GM08714 (cell line): ENCODE results near the gene DLX1.

ENCODE experiments used
- H3K4me3 ChIP-seq: fragments of 200-500 bp; sonication (Bioruptor generic); 2 replicates; pipeline ENCODE4 v1.5.1; 2014; ENCODE audit warnings: mild to moderate bottlenecking, low read length, inconsistent platforms
- ZNF274 ChIP-seq: IDR thresholded peaks from 2 replicates; pipeline ENCODE4 v1.6.1; 2012; ENCODE audit warnings: mild to moderate bottlenecking, low read depth, low read length

DLX1 gene

DNA sequence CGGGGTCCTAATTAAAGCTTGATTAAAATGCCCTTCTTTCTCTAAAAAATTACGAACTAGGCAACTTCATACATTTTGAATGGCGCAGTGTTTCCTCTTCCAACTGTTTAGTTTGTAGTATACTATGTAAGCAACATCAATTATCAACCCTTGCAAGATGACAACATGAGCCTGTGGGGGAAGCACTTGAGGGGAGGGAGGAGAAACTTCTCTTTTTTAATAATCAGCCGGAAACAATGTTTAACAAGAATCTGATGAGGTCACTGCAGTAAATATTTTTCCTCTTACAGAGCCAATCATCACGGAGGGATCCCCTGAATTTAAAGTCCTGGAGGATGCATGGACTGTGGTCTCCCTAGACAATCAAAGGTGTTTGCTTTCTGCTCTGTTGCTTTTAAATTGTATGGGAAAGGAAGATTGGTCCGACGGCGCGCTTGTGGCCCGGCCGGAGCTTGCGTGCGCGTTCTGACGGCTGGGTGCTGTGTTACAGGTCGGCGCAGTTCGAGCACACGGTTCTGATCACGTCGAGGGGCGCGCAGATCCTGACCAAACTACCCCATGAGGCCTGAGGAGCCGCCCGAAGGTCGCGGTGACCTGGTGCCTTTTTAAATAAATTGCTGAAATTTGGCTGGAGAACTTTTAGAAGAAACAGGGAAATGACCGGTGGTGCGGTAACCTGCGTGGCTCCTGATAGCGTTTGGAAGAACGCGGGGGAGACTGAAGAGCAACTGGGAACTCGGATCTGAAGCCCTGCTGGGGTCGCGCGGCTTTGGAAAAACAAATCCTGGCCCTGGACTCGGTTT, 5.3 kb upstream of the DLX1 start:
- TF ChIP-seq ZNF274 = no peak
- H3K4me3 ChIP-seq = no peak overlapping the region

DNA sequence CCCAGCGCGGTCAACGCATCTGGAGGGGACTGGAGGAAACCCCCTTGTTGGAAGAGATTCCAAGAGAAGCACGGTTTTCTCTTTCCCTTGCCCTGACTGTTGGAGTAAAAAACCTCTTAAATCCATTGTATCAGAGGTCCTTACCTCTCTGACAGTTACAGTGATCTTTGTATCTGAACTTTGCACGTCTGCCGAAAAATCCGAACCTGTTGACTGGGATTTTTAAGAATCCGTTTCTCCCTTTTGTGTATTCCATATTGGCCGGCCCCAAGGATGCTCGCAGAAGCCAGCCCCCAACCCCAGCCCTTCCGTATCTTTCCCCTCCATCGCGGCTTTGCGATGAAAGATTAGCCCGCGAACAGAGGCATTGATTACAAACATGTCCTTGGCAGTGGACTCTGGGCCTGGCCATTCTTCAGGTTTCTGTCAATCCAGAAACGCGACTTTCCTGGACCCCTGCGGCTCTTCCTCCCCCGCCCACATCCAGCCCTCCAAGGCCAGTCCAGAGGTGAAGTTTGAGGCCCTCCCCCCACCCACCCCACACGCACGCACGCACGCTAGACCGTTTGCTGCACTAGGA, 4.6 kb upstream of the DLX1 start:
- no peak for TF ChIP-seq ZNF274

DNA sequence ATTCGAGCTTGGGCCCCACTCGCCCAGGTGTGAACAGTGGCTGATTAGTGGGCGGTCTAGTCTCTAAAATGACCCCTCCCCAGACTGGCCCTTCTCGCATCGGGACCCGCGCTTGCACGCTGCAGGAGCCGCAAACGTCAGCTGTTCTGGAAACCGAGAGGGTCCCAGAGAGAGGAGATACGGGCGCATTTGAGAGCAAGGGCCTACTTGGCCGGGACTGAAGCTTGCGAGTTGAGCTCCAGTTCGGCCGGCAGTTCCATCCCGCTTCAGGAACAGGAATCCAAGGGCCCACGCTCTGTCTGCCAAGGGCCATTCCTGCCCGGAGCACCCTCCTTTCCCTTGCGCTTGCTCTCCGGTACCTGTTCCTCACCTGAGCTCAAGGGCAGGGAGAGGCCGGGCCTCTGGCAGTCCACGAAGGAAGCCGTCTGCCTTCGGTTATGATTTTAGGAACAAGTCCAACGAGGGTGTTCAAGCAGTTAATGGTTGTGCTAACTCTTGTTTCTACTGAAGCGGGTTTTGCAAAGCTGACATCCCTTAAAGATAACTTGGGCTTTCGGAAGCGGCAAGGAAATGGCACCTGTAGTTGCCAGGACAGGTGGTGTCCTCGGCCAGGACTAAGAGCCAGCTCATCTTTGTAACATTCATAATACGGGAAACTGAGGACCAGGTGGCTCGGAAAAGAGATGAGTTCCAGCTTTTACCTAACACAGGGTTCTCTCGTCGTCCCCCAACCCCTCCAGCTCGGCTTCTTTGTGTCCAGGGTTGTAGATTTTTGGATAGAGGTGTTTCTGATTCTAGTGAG, 3.9 kb upstream of the DLX1 start:
- no peak for TF ChIP-seq ZNF274
- no peak overlapping the region for H3K4me3 ChIP-seq

More for the DNA sequence above, 4.6 kb upstream of the DLX1 start:
- no peak overlapping the region for H3K4me3 ChIP-seq

DNA sequence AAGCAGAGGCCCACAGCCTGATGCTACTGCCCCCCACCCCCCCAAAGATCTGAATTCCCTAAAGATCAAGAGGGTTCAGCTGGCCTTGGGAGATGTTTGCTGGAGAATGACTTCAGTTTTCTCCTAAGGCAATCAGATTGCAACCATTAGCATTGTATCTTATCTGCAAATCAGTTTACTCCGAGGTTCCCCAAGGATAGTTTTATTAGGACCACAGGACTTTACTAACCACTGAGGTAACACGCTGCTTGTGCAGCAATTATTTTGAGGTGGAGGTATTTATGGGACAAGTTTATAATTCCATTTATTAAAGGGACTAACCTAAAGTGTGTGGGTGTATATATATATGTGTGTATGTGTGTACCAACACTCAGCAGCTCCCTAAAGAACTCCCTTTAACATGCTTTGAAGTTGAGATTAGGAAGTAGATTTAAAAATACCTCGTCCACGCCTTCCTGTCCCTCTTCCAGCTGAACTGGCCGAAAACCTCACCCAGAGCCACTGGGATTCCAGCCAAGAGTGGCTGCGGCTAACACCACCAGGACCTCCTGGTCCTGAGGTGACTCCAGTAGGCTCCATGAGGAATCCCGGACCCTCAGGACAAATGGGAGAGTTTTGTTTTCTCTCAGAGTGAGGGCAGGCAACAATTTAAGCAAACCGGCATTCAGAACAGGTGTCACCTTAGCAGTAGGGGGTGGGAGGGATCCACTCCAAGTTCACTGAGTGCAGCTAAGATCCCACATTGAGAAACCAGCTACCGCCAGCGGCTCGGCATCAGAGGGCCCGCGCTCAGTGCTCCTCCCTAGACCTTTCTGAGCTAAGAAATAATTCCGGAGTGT, 3.0 kb upstream of the DLX1 start:
- H3K4me3 ChIP-seq = no peak overlapping the region
- TF ChIP-seq ZNF274 = no peak

DNA sequence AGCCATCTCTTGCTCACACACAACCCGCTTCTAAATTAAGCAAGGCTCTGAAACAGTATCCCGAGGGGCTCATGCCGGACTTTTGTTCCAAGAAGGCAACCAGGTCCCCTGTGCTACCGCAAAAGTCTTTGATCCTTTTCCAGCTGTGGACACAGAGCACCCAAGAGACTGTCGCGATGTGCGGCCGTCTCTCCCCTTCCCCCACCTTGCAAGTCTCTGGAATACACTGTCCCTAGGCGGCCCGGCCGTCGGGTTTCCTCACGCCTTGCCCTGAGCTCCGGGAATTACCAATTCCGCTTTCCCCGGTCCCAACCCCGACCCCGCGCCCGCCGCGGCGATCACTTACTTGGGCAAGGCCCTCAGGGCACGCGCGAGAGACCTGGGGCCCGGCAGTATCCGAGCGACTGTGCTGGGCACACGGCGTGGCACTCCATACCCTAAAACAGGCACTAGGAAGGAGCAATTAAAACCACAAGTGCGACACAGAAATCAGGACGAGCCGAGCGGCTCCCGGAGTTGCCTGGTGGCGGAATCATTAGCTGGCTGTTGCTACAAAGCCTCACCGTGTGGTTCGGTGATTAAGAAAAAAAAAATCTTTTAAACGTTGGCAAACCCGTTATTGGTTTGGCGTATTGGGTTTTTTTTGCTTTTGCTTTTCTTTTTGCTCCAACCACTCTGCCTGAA, 2.2 kb upstream of the DLX1 start:
- H3K4me3 ChIP-seq = peak overlapping the region; percentile 22; the same call in 1 of the 2 replicates
- TF ChIP-seq ZNF274 = no peak

- peak overlapping the region; percentile 22; the same call in 1 of the 2 replicates for H3K4me3 ChIP-seq
- no peak for TF ChIP-seq ZNF274
Observed at GRCh38 chr2:172083628-172084394, 1.5 kb upstream of the DLX1 start.

GRCh38 chr2:172084395-172084644, 987 bp upstream of the DLX1 start:
- peak overlapping the region; percentile 53; the same call in 1 of the 2 replicates for H3K4me3 ChIP-seq

DNA sequence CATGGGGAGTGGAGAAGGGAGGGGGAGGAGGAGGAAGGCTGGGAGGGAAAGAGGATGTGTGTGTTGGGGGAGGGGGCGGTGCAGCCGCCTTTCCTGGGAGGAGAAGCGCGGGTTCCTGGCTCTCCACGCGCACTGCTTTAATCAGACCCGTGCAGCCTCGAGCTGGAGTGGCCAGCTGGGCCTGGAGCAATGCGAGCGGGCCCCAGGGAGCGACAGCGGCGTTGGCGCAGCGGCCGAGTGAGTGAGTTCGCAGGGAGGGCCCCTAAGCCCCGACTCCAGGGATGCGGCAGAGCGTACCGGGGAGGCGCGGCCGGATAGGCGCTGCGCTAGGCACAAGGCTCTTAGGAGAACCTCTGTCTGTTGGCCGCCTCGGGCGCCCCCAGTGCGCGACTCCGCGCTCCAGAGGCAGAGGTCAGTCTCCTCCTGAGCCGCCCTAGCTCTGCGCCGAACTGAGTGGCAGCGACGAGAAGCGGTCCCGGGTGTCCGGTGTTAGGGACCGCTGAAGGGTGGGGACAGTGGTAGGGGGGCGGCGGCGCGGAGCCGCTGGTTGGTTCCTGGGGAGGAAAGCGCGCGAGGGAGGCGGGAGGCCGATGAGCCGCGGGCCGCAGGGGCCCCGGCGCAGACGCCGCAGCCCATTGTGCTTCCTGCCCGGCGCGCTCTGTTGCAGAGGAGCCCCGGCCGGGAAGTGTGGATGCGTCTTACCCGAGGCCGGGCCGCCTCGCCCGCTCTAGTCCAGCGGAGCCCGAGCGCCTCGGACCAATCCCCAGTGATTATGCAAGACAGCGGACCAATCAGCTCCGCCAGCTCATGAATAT, 455 bp upstream of the DLX1 start:
- no peak for TF ChIP-seq ZNF274
- peak overlapping the region; percentile 53; the same call in 1 of the 2 replicates for H3K4me3 ChIP-seq

More at GRCh38 chr2:172084395-172084644, 987 bp upstream of the DLX1 start:
- no peak for TF ChIP-seq ZNF274

DNA sequence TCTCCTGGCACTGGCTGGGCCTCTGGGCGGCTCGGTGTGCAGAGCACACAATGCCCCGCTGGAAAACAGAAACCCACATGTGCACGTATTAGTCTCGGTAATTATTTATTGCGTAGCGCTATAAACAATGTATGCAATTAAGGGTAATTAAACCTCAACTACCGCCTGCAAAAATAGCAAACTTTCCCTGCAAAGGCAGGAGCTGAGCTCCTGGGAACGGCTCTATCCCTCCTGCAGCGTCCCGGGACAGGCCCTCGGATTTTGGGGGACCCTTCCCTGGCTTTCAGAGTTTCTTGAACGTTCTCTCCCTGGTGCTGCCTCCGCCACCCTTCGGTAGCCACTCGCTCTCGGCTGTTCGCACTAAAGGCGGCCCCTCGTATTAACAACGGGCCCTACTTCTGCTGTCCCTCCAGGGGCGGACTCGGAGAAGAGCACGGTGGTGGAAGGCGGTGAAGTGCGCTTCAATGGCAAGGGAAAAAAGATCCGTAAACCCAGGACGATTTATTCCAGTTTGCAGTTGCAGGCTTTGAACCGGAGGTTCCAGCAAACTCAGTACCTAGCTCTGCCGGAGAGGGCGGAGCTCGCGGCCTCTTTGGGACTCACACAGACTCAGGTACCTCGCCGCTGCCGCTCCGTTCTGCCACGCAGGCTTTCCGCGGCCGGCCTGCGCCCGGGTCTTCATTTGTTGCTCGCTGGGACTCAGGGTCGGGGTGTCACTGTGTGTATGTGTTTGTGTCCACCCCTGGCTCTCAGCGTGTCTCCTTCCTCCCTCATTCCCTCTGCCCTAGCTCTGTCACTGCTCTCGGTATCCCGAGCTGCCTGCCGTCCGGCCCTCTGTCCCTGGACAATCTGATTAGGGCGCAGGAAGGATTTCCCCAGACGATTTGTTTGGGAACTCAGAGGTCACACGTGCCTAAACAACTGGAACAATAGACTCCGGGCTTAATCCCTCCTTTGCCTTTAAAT, 1.2 kb downstream of the DLX1 start:
- H3K4me3 ChIP-seq = peak overlapping the region; percentile 53; the same call in 1 of the 2 replicates
- no peak for TF ChIP-seq ZNF274

GRCh38 chr2:172087207-172087779, 2.0 kb downstream of the DLX1 start:
- H3K4me3 ChIP-seq = no peak overlapping the region
- TF ChIP-seq ZNF274 = no peak
